CD4-positive, alpha-beta T cell (primary cell): ENCODE measurements around the gene MFSD12. TPM values are rescaled to one million over a fixed set of nuclear protein-coding genes. Genes with fewer than 3 reads are reported as not detected.

Experiments used
- ATAC-seq: fragments of 200-7000 bp; cut with Tn5 transposase; one replicate; pipeline ENCODE4 v1.10.0; 2022; ENCODE audit warnings: mild to moderate bottlenecking; ENCODE audit not compliant: poor library complexity
- CTCF ChIA-PET: fragments of 350-600 bp; sonication (Branson Sonifier 250); formaldehyde crosslinking; loops from one replicate; lab custom pipeline; 2021; ENCODE audit warnings: antibody characterized with exemption, inconsistent platforms; lab: Charles Lee
- POLR2A ChIA-PET: fragments of 350-600 bp; sonication (Branson Sonifier 250); formaldehyde crosslinking; loops from one replicate; lab custom pipeline; 2021; ENCODE audit warnings: antibody characterized with exemption, inconsistent platforms; lab: Charles Lee
- DNase-seq, 14 experiments: peaks; one replicate each; pipeline ENCODE4 v3.0.0-alpha.2; 2013 to 2020; ENCODE audit warnings: mixed read lengths in 2 of 14
- H3K27ac ChIP-seq, 2 donors: one replicate each; pipeline versions ENCODE4 v1.5.1 to v1.7.0; 2013; ENCODE audit warnings: low read length in 2 of 2, low read depth in 1 of 2, mild to moderate bottlenecking in 1 of 2
- H3K27me3 ChIP-seq, 2 experiments: 1 replicate in 1 of 2; 2 replicates in 1 of 2; pipeline versions ENCODE4 v1.6.1 to v1.7.0; 2013; ENCODE audit warnings: low read length in 2 of 2, control low read depth in 1 of 2, mild to moderate bottlenecking in 1 of 2, moderate library complexity in 1 of 2; ENCODE audit not compliant: insufficient read depth in 2 of 2, control insufficient read depth in 1 of 2
- H3K36me3 ChIP-seq: one replicate; pipeline ENCODE4 v1.6.1; 2013; ENCODE audit warnings: low read length, control low read depth; ENCODE audit not compliant: insufficient read depth
- H3K4me1 ChIP-seq: one replicate; pipeline ENCODE4 v1.6.1; 2013; ENCODE audit warnings: low read length, control low read depth; ENCODE audit not compliant: insufficient read depth
- H3K4me3 ChIP-seq: one replicate; pipeline ENCODE4 v1.5.1; 2013; ENCODE audit warnings: mild to moderate bottlenecking, low read length, moderate library complexity
- H3K9me3 ChIP-seq, 2 experiments: 1 replicate in 1 of 2; 2 replicates in 1 of 2; pipeline versions ENCODE4 v1.6.1 to v1.7.0; 2013; ENCODE audit warnings: low read length in 2 of 2, mild to moderate bottlenecking in 2 of 2, control low read depth in 1 of 2, moderate library complexity in 1 of 2; ENCODE audit not compliant: control insufficient read depth in 1 of 2, insufficient read depth in 1 of 2
- H3K27ac Mint-ChIP-seq: one replicate; pipeline ENCODE4 v1.8.0; 2020; ENCODE audit warnings: mixed read lengths
- H3K27me3 Mint-ChIP-seq: one replicate; pipeline ENCODE4 v1.8.0; 2021; ENCODE audit warnings: mixed read lengths
- H3K36me3 Mint-ChIP-seq: one replicate; pipeline ENCODE4 v1.8.0; 2021; ENCODE audit warnings: low read depth, mixed read lengths
- H3K4me1 Mint-ChIP-seq: one replicate; pipeline ENCODE4 v1.8.0; 2021; ENCODE audit warnings: low read depth, mixed read lengths
- H3K4me3 Mint-ChIP-seq: one replicate; pipeline ENCODE4 v1.8.0; 2020; ENCODE audit warnings: mild to moderate bottlenecking, mixed read lengths
- H3K9me3 Mint-ChIP-seq: one replicate; pipeline ENCODE4 v1.8.0; 2020; ENCODE audit warnings: mixed read lengths
- CTCF ChIP-seq: fragments of 200-600 bp; IDR thresholded peaks from one replicate; pipeline ENCODE4 v1.8.0; 2022; ENCODE audit warnings: antibody characterized with exemption, mild to moderate bottlenecking
- intact Hi-C, 2 experiments: fragments of 100-400 bp; cut with DNase I in 1 of 2; cut with micrococcal nuclease in 1 of 2; formaldehyde crosslinking; loops; one replicate each; pipeline versions ENCODE4 v1.15.1 to v1.9.0; 2023 to 2025; cut with DNase I, micrococcal nuclease
- total RNA-seq, 174 experiments: library from RNA in 2 of 174; stranded (reverse) in 2 of 174; gene quantifications; one replicate each; pipeline ENCODE4 v1.2.3 and lab custom pipeline; 2021 to 2026

The MFSD12 gene
- total RNA-seq, 2 experiments from 2014 or later = 62.5 to 65.0 TPM

GRCh38 chr19:3549816-3550215 lies 7.6 kb downstream of the MFSD12 start:
- intact Hi-C loops = loop anchor here (5.0 kb wide), 2 partner anchors 37 to 43 kb away; partner anchors contain the start of genes FZR1 (in 1 of the 2) and GIPC3 (in 1 of the 2)
- ATAC-seq (no peak), DNase-seq (no peak)
- no peaks in the 10 kb centered on the region for H3K9me3 ChIP-seq
- H3K36me3 ChIP-seq = peaks cover 37% of the 10 kb centered on the region
- no peaks in the 10 kb centered on the region for H3K27me3 ChIP-seq
- peaks cover 50% of the 10 kb centered on the region for H3K4me1 ChIP-seq
- no peak overlapping the region for H3K4me3 ChIP-seq
- no peak for TF ChIP-seq CTCF
- no peak overlapping the region for H3K27ac ChIP-seq
- no peaks in the 10 kb centered on the region for H3K9me3 Mint-ChIP-seq
- ChIA-PET CTCF (no interaction called here), POLR2A (no interaction called here)
- peaks cover 29% of the 10 kb centered on the region for H3K4me1 Mint-ChIP-seq
- H3K27ac Mint-ChIP-seq = peak overlapping the region; percentile 39
- H3K36me3 Mint-ChIP-seq = peaks cover 34% of the 10 kb centered on the region
- H3K4me3 Mint-ChIP-seq = no peak overlapping the region
- H3K27me3 Mint-ChIP-seq = no peaks in the 10 kb centered on the region

GRCh38 chr19:3548606-3549005 lies 8.8 kb downstream of the MFSD12 start:
- Histone ChIP-seq H3K36me3 (peaks cover 41% of the 10 kb centered on the region), H3K4me3 (no peak overlapping the region), H3K9me3 (no peaks in the 10 kb centered on the region), H3K27ac (no peak overlapping the region), H3K4me1 (peaks cover 41% of the 10 kb centered on the region), H3K27me3 (no peaks in the 10 kb centered on the region)
- ChIA-PET CTCF (no interaction called here), POLR2A (interaction anchor here (1.3 kb wide), 1 partner anchor 8 kb away, joined by 3 read pairs; no protein-coding TSS in a partner anchor)
- Mint-ChIP-seq H3K36me3 (peaks cover 29% of the 10 kb centered on the region), H3K4me3 (no peak overlapping the region), H3K27ac (peak overlapping the region; percentile 36), H3K4me1 (peaks cover 20% of the 10 kb centered on the region), H3K27me3 (no peaks in the 10 kb centered on the region), H3K9me3 (no peaks in the 10 kb centered on the region)
- intact Hi-C loops = loop anchor here (5.0 kb wide), 2 partner anchors 39 to 41 kb away; partner anchors contain the start of genes FZR1 (in 1 of the 2) and GIPC3 (in 1 of the 2)
- DNase-seq (peak in 2 of 14 experiments; percentile 56 to 64), ATAC-seq (no peak)
- TF ChIP-seq CTCF = no peak

- peaks cover 34% of the 10 kb centered on the region for H3K4me1 ChIP-seq
- TF ChIP-seq CTCF = peak; percentile 4
- CTCF ChIA-PET = interaction anchor here (1.0 to 1.1 kb wide), 2 partner anchors 9 to 26 kb away, joined by 3 read pairs; no protein-coding TSS in a partner anchor
These were observed 9.6 kb downstream of the MFSD12 start for GRCh38 chr19:3547767-3548282.

More at GRCh38 chr19:3547767-3548282, 9.6 kb downstream of the MFSD12 start:
- H3K27ac Mint-ChIP-seq = no peak overlapping the region
- H3K36me3 Mint-ChIP-seq = peaks cover 29% of the 10 kb centered on the region
- POLR2A ChIA-PET = interaction anchor here (0.7 to 1.3 kb wide), 2 partner anchors 9 to 10 kb away, joined by 3 read pairs; no protein-coding TSS in a partner anchor
- Histone ChIP-seq H3K4me3 (no peak overlapping the region), H3K27me3 (no peaks in the 10 kb centered on the region), H3K9me3 (no peaks in the 10 kb centered on the region), H3K36me3 (peaks cover 45% of the 10 kb centered on the region), H3K27ac (no peak overlapping the region)
- peak in 1 of 14 experiments; percentile 35 for DNase-seq
- H3K9me3 Mint-ChIP-seq = no peaks in the 10 kb centered on the region
- H3K4me3 Mint-ChIP-seq = no peak overlapping the region
- no peak for ATAC-seq
- peaks cover 20% of the 10 kb centered on the region for H3K4me1 Mint-ChIP-seq
- no peaks in the 10 kb centered on the region for H3K27me3 Mint-ChIP-seq
- intact Hi-C loops = loop anchor here (5.0 kb wide), 2 partner anchors 39 to 41 kb away; partner anchors contain the start of genes FZR1 (in 1 of the 2) and GIPC3 (in 1 of the 2)
